HG02870 (cell line): Measurements from ENCODE around the gene PEA15.

Experiments
- ATAC-seq: cut with Tn5 transposase; IDR thresholded peaks from one replicate; pipeline ENCODE4 v1.9.1; 2021; ENCODE audit warnings: mild to moderate bottlenecking, moderate library complexity; ENCODE audit not compliant: unreplicated experiment

PEA15 gene

DNA sequence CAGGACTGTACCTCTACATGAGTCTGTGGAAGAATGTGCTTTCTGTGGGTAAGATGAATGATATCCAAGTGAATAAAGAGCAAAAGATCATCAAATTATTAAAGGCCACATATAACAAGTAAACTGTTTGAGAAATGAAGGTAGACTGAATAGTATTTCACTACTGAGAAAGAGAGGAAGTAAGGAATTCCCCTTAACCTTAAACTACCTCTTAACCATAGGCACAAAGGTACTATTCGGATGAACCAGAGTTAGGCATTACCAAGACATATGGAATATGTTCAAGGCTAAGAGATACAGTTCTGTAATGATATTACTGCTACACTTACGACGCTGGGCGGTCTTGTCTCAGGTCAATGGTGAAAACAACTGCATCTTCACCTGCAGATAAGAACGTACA is 31.6 kb downstream of the PEA15 start:
- no peak for ATAC-seq

DNA sequence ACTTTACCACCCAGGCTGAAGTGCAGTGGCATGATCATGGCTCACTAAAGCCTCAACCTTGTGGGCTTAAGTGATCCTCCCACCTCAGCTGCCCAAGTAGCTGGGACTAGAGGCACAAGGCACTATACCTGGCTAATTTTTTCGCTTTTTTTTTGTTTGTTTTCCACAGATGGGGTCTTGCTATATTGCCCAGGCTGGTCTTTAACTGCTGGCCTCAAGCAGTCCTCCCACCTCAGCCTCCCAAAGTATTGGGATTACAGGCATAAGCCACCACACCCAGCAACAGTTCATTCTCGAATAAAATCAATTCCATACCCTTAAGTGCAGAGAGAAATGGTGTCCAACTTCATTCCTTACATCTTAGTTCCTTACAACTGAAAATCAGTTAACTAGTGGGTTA is 32.4 kb downstream of the PEA15 start:
- ATAC-seq: no peak

DNA sequence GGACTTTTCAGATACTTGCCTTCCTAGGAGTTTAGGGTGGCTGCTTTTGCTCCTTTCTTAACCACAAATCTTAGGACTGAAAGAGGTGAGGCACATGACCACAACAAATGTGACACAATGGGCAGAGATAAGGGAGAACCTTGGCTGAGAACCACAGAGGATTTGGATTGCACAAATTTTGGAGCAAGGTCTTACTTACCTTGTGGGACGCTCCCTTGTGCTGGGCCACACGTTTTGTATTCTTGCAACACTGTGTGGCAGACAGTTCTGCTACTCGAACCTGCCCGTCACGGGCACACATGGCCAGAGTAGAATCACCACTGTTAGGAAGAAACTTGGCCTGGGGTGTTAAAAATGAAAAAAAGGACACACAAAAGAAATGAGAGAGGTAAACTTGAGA is 33.2 kb downstream of the PEA15 start:
- no peak for ATAC-seq

DNA sequence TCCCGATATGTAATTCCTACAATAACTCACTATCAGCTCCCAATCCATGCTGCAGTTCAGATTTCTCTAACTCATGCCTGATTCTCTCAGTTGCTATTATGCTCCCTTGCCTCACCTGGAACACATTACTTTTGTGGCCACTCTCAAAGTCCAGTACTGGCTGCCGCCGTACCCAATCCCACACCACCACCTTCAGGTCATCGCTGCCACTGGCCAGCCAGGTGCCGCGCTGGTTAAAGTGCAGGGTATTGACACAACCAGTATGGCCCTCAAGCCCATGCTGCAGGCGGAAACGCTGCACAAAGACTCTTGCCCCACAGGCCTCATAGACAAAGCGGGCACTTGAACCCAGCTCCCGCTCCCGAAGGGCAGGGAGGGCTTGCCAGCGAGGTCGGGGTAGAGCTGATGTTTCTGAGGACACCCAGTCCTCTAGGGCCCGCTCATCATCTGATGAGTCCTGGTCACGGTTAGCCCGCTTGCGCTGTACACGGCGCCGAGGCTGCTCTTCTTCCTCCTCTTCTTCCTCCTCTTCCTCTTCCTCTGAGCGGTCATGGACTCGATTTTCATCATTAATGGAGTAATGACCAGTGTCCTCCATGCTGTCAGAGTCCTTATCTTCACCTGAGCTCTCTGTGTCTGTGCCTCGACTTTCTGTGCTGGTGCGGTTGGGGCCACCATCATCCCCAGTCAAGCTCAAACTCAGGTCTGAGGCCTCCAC is 34.6 kb downstream of the PEA15 start:
- no peak for ATAC-seq

DNA sequence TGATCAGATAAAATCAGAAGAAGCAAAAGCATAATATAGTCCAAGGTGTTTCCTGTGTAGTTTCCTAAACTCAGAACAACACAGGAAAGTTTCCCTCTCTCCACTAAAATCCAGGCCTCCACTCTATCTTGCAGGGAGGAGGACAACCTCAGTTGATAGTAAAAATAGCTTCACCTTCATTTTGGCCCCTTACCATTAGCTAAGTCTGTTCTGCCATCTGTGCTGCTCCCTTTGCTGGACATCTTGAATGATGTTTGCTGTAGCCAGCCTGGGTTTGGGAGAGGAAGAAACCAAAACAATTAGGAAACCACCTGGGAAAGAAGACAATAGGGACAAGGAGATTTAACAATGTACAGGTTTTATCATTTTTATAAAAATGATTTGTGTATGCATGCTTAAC is 38.6 kb downstream of the PEA15 start:
- no peak for ATAC-seq

DNA sequence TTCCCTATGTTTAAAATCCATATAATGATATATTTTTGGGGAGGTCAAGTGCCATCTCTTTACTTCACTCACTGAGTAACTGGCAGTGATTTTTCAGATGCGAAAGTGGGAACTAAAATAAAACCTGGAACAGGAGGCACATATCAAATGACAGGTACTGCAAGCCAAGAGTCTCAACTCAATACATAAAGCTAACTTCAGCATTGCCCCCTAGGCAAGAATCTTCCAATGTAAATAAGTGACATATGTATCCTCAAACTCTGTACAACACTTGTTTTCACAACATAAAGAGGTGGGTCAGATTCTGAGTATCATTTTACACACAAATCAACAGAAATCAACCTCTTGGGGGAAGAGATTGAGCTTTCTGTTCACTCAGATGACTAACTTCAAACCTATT is 39.0 kb downstream of the PEA15 start:
- no peak for ATAC-seq

DNA sequence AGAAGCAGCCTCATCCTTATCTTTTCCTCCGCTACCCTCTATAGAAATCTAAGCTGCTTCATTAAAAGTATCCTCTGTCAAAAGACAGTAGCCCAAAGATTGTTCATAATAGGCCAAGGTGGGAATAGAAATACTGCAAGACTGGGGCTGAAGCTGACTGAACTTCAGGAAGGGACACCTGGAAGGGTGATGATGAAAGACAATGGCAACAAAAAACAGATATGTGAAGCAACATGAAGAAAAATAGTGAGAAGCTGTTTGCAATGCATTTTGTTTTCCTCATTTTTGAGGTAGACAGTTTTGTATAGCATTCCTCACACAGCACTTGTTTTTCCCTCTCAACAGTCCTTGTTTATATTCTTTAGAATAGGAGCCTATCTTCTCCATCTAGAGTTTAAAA is 40.2 kb downstream of the PEA15 start:
- no peak for ATAC-seq

DNA sequence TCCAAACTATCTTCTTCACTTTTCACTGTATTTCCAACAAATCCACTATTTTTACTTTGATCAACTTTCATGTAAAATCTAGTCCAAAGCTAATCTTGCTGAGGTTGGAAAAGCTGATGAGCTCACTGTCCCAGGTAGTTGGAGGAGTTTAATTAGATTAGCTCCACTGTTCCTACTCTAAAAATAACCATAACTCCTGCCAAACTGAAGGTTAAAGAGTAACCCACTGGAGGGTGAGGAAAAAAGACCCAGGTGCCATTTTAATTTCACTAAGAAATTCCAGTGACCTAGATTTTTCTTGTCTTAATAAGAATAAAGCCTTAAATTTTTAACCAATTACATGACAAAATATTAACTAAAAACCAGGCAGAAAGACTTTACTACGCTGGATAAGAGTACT is 41.9 kb downstream of the PEA15 start:
- ATAC-seq: no peak

DNA sequence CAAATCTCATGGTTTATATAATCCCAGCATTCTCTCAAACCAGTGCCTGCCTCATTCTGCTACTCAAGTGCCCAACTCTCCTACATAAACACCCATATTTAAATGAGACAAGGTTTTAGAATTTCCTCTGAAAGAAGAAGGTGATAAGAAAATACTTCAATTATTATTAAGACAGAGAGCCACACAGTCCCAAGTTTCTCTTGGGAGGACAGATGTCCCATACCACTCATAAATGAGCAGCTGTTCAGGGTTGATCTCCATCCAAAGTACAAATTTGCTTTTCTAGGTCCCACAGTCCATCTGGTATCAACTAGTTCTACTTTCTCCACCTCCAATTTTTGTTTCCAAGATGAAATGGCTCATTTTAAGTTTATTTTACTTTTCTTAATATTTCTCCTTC is 45.8 kb downstream of the PEA15 start:
- ATAC-seq: no peak

DNA sequence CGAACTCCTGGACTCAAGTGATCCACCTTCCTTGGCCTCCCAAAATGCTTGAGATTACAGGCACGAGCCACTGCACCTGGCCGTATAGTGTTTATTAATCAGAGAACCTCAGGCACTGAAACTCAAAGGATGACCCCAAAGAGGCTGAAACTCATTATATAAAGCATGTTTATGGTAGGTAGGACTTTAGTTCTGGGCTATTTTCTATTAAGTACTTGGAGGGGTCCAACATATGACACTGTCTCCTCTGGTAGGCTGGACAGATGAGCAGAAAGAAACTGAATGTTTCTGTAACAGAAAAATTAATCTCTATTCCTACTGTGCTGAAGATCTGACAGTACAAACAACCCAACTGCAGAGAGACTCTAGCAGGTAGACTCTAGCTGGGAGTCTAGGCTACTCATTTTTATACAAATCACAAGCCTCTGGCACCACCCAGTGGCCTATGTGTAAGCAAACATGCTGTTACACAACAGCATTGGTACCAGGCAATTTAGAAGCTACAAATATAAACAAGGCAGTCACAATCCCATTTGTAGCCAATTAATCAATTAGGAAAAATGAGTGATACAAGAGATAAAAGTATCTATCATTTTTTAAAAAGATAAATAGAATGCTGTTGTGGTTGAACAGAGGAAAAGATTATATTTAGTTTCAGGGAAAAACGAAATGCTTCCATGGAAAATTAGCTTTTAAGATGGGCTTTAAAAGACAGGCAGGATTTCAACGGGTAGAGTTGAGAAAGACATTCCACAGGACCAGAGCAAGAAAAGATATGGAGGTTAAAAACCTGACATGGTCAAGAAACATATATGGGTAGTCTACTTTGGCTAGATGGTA is 46.7 kb downstream of the PEA15 start:
- peak; percentile 55 for ATAC-seq

DNA sequence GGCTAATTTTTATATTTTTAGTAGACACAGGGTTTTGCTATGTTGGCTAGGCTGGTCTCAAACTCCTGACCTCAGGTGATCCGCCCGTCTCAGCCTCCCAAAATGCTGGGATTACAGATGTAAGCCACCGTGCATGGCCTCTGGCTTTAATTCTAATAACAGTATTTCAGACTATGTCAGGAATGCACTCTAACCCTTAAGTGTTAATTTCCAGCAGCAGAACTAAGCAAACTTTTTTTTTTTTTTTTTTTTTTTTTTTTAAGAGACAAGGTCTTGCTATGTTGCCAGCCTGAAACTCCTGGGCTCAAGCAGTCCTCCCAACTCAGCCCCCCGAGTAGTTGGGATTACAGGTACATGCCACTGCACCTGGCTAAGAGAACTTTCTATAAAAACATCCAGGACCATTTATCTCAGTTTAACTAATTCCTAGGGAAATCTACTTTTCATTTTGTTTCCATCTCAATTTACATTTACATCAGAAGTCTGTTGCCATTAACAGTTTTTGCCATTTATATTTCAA is 50.7 kb downstream of the PEA15 start:
- no peak for ATAC-seq

DNA sequence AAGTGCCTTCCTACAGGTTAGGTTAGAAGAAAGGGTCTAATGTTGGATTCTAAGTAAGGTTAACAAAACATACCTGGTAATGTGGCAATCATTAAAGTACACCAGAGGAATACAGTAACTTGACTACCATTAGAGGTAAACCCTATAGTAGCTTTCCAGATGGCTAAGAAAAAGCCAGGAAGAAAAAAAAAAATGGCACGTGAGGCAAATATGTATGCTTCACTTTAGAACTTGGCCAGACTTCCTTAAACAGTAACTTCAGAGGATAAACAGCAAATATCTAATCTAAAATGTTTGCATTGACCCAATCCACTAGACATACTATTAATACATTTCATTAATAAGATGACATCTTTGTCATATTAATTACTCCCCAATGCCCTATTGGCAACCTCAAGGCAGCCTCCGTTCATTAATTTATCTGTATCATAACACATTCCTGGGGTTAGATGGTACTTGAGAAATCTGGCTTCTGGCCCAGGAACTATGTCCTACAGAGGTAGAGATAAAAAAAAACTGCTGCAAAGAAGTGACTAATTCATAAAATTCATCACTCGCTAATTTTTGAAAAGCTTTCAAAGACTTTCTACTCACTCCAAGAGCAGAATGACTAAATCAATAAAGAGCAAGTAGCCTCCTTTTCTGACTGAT is 51.3 kb downstream of the PEA15 start:
- no peak for ATAC-seq

DNA sequence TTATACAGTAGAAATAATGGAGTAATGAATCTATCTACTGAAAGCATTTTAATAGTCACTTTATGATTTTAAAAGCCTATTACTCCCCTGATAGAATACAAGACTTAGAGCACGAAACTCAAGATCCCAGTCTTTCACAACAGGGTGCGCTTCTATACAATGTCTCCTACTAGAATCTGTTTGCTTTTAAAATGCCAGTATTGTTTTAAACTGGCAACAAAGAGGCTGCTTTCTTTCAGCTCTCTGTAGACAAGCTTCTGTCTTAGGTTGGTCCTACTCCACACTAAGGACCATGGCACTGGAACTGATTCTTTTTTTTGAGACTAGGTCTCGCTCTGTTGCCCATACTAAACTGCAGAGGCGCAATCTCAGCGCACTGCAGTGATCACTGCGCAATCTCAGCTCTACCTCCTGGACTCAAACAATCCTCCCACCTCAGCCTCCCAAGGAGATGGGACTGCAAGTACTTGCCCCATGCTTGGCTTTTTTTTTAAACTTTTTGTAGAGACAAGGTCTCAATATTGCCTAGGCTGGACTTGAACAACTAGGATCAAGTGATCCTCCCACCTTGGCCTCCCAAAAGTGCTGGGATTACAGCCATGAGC is 52.3 kb downstream of the PEA15 start:
- ATAC-seq: no peak

DNA sequence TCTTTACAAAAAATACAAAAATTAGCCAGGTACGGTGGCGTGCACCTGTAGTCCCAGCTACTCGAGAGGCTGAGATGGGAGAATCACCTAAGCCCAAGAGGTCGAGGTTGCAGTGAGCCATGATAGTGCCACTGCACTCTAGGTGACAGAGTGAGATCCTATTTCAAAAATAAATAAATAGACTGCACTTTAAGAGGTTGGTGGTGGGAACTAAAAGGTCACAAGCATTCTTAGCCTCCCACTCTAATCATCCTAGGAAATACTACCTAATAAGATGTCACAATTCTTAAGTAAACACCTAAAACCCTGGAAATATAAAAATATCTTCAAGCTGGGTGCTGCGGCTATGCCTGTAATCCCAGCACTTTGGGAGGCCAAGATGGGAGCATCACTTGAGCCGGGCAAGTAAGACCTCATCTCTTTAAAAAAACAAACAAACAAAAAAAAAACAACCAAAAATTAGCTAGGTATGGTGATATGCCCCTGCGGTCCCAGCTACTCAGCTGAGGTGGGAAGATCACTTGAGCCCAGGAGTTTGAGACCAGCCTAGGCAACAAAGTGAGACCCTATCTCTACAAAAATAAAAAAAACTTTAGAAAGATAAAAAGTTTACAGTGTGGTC is 53.1 kb downstream of the PEA15 start:
- no peak for ATAC-seq

DNA sequence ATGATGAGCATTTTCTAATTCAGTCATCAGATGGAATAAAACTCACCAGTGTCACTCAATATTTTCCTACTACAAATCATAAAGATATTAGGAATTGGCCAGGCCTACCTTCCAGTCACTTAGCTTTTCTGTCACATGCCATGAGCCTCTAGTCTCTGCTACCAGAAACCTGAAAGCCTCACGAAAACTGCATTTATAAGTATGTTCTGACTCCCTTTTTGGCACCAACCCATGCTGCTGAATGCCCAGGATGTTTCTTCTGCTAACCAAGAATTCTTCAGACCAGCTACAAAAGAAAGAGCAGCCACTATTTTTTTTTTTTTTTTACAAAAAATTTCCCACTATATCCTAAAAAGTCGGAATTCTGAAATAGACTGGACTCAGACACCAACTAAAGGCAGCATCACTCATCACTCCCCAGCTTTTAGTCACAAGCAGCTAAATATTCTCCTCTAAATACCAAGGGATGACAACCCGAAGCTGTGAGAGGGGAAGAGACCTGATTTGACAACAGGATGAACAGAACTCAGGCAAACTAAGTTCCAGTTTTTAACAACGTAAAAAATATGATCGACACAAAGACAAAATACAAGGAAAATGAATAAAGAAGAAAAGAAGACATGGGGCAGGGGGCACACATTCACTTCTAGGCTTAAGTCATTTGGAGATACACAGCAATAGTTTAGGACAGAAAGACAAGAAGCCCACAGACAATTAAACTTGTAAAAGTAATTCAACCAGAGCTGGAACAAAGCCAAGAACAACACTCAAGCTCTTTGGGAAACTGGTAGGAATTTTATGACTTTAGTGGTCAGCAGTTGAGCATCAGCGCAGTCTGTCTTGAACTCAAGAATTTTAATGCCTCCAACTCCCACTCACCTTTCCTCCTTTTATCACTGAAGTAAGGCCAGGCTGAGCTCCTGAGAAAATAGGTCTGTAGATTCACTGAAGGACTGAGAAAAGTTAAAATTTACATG is 55.5 kb downstream of the PEA15 start:
- ATAC-seq: no peak

DNA sequence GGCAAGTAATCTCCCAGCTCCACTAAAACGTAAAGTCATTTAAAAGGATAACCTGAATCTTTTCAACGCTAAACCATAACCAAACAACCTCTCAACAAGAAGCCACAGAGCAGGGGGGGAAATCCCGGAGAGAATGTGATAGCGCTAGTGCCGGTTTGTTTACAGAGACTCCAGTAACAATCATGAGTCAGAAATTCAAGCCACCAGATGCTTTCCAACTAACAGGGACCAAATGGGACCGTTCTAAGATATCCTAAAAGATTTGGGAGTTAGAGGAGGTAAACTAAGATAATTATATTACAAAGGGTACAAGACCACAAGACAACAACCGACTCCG is 56.3 kb downstream of the PEA15 start:
- peak; percentile 39 for ATAC-seq

DNA sequence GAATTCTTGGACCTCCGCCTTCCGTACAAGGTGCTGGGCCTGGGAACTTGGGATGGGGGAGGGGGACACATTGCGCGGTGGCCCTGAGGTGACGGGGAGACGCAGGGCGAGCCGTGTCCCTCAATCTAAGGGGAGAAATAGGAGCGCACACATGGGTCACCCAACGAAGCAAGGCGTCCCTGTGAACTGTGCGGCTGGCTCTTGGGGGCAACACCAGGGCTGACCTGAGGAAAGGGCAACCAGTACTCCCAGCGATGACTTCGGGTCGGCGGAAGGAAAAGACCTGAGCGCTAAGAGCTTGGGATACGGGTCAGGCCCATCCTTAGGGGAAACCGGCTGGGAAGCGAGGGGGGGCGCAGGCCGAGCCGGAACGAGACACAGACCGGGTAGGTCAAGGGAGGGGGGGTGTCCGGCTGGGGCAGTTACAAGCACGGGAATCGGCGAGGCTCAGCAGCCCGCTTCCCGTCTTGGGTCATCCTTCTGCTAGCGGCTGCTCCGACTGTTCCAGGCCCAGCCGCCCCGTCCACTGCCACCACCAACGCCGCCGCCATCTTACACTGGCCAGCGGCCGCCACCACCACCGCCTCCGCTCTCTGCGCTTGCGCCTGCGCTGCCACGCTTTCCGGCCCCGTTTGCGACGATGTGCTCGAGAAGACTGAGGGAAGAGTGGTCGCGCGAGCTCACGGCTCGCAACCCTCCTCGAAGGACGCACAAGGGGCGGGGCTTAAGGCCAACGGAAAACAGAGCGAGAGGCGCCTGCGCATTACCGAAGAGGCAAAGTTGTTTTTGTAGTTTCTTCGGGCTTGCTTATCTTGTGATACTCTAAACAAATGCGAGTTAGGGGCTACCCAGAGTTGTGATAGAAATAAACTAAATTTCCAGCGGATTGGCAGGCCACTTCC is 57.0 kb downstream of the PEA15 start, which contains the start of gene DCAF8:
TSS of gene DCAF8 (minus strand) at position 657 of the 902 bp plus-strand sequence. CDS start 18,541 bp downstream, outside the sequence.
- peak; percentile 69 for ATAC-seq

DNA sequence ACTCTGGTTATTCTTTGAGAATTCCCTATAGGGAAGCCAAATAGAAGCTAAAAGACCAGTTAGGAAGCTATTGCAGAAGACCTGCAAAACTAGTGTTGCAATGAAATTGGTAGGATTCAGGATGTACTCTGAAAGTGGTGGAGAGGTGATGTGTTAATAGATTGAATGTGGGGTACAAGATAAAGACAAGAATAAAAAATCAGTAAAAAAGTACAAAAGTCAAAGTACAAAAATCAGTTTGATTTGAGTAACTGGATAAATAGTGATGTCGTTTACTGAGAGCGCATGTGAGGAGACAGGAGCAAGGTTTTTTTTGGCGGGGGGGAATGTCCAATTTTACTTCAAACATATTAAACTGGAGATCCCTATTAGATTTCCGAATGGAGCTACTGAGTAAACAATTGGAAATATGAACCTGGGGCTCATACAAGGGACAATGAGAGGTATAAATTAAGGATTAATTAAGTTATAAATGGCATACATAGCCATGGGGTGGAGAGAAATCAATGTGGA is 59.7 kb downstream of the PEA15 start:
- no peak for ATAC-seq
